Astrocyte (in vitro differentiated cells and primary cell): ENCODE measurements around the gene AMMECR1. TPM values are rescaled to one million over a fixed set of nuclear protein-coding genes. Genes with fewer than 3 reads are reported as not detected.

Experiments
- DNase-seq: peaks from one replicate; pipeline ENCODE4 v3.0.0-alpha.2; 2010; ENCODE audit warnings: low read depth
- FAIRE-seq: peaks from 2 replicates; lab custom pipeline; 2011; peaks lifted over from hg19 to GRCh38; lab: Jason Lieb, UNC
- H2AFZ ChIP-seq: 2 replicates; pipeline ENCODE4 v1.6.0; 2012; ENCODE audit warnings: low read depth, low read length, inconsistent platforms
- H3K27ac ChIP-seq: 2 replicates; pipeline ENCODE4 v1.5.1; 2011; ENCODE audit warnings: low read depth, low read length, inconsistent platforms
- H3K27me3 ChIP-seq: 2 replicates; pipeline ENCODE4 v1.6.0; 2011; ENCODE audit warnings: low read length, inconsistent platforms; ENCODE audit not compliant: insufficient read depth
- H3K36me3 ChIP-seq: 2 replicates; pipeline ENCODE4 v1.5.1; 2011; ENCODE audit warnings: low read length, inconsistent platforms; ENCODE audit not compliant: insufficient read depth
- H3K4me1 ChIP-seq: 2 replicates; pipeline ENCODE4 v1.5.1; 2011; ENCODE audit warnings: low read length, inconsistent platforms; ENCODE audit not compliant: insufficient read depth
- H3K4me2 ChIP-seq: 2 replicates; pipeline ENCODE4 v1.6.0; 2012; ENCODE audit warnings: low read length, inconsistent platforms
- H3K4me3 ChIP-seq: 2 replicates; pipeline ENCODE4 v1.5.1; 2011; ENCODE audit warnings: low read depth, mild to moderate bottlenecking, low read length, inconsistent platforms; ENCODE audit not compliant: insufficient read depth
- H3K79me2 ChIP-seq: 2 replicates; pipeline ENCODE4 v1.6.0; 2012; ENCODE audit warnings: mild to moderate bottlenecking, low read length, inconsistent platforms; ENCODE audit not compliant: insufficient read depth
- H3K9ac ChIP-seq: 2 replicates; pipeline ENCODE4 v1.6.0; 2012; ENCODE audit warnings: mild to moderate bottlenecking, low read length, inconsistent platforms
- H3K9me3 ChIP-seq: 2 replicates; pipeline ENCODE4 v1.5.1; 2012; ENCODE audit warnings: low read depth, mild to moderate bottlenecking, low read length, inconsistent platforms; ENCODE audit not compliant: insufficient read depth
- H4K20me1 ChIP-seq: 2 replicates; pipeline ENCODE4 v1.6.0; 2012; ENCODE audit warnings: low read length, inconsistent platforms; ENCODE audit not compliant: insufficient read depth
- H3K27ac Mint-ChIP-seq: one replicate; pipeline ENCODE4 v1.8.0; 2021; ENCODE audit warnings: mild to moderate bottlenecking, mixed read lengths; ENCODE audit not compliant: unreplicated experiment
- H3K27me3 Mint-ChIP-seq: one replicate; pipeline ENCODE4 v1.8.0; 2021; ENCODE audit warnings: low read depth, mixed read lengths; ENCODE audit not compliant: unreplicated experiment
- H3K36me3 Mint-ChIP-seq: one replicate; pipeline ENCODE4 v1.8.0; 2021; ENCODE audit warnings: low read depth, mixed read lengths; ENCODE audit not compliant: unreplicated experiment
- H3K4me1 Mint-ChIP-seq: one replicate; pipeline ENCODE4 v1.8.0; 2021; ENCODE audit warnings: low read depth, mixed read lengths; ENCODE audit not compliant: unreplicated experiment
- H3K4me3 Mint-ChIP-seq: one replicate; pipeline ENCODE4 v1.8.0; 2021; ENCODE audit warnings: mild to moderate bottlenecking, moderate library complexity, mixed read lengths; ENCODE audit not compliant: unreplicated experiment
- H3K9me3 Mint-ChIP-seq: one replicate; pipeline ENCODE4 v1.8.0; 2021; ENCODE audit warnings: mild to moderate bottlenecking, mixed read lengths; ENCODE audit not compliant: unreplicated experiment
- EZH2 ChIP-seq: IDR thresholded peaks from 2 replicates; pipeline ENCODE4 v1.6.1; 2012; ENCODE audit warnings: mild to moderate bottlenecking, low read length, inconsistent platforms; ENCODE audit not compliant: insufficient read depth
- total RNA-seq: library from RNA; stranded (reverse); gene quantifications from 2 replicates; pipeline ENCODE4 v1.2.1, GENCODE V29; 2021
- TF ChIP-seq, protein P1 (sequence below): IDR thresholded peaks from 2 replicates; pipeline ENCODE4 v1.5.1; 2011; ENCODE audit warnings: low read depth, mild to moderate bottlenecking, inconsistent platforms, low read length, moderate library complexity; ENCODE audit not compliant: insufficient read depth

AMMECR1 gene
- total RNA-seq, 1 donor from 2014 or later, result 16.0 TPM

- Histone ChIP-seq H3K4me1 (no peaks in the 10 kb centered on the region), H3K36me3 (no peaks in the 10 kb centered on the region), H3K9ac (no peak overlapping the region), H2AFZ (no peak overlapping the region), H4K20me1 (no peaks in the 10 kb centered on the region), H3K4me3 (no peak overlapping the region), H3K4me2 (no peak overlapping the region), H3K79me2 (no peaks in the 10 kb centered on the region), H3K27ac (no peak overlapping the region), H3K9me3 (no peaks in the 10 kb centered on the region), H3K27me3 (no peaks in the 10 kb centered on the region)
- Mint-ChIP-seq H3K9me3 (no peaks in the 10 kb centered on the region), H3K27me3 (no peaks in the 10 kb centered on the region), H3K27ac (no peak overlapping the region), H3K36me3 (peaks cover under 1% of the 10 kb centered on the region), H3K4me1 (no peaks in the 10 kb centered on the region), H3K4me3 (no peak overlapping the region)
- DNase-seq, result no peak
- peak; percentile 65 for FAIRE-seq
- no peak for TF ChIP-seq EZH2
- TF ChIP-seq, protein P1, sequence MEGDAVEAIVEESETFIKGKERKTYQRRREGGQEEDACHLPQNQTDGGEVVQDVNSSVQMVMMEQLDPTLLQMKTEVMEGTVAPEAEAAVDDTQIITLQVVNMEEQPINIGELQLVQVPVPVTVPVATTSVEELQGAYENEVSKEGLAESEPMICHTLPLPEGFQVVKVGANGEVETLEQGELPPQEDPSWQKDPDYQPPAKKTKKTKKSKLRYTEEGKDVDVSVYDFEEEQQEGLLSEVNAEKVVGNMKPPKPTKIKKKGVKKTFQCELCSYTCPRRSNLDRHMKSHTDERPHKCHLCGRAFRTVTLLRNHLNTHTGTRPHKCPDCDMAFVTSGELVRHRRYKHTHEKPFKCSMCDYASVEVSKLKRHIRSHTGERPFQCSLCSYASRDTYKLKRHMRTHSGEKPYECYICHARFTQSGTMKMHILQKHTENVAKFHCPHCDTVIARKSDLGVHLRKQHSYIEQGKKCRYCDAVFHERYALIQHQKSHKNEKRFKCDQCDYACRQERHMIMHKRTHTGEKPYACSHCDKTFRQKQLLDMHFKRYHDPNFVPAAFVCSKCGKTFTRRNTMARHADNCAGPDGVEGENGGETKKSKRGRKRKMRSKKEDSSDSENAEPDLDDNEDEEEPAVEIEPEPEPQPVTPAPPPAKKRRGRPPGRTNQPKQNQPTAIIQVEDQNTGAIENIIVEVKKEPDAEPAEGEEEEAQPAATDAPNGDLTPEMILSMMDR, result no peak
Measured at GRCh38 chrX:110153244-110153643, 164.6 kb downstream of the AMMECR1 start.

- H2AFZ ChIP-seq, result no peak overlapping the region
- H3K27me3 ChIP-seq, result no peaks in the 10 kb centered on the region
- no peak overlapping the region for H3K27ac ChIP-seq
- no peaks in the 10 kb centered on the region for H3K9me3 Mint-ChIP-seq
- H3K4me3 Mint-ChIP-seq, result no peak overlapping the region
- no peaks in the 10 kb centered on the region for H3K79me2 ChIP-seq
- DNase-seq (no peak), FAIRE-seq (peak; percentile 99)
- no peak overlapping the region for H3K27ac Mint-ChIP-seq
- no peak overlapping the region for H3K4me2 ChIP-seq
- no peak for TF ChIP-seq EZH2
- TF ChIP-seq, protein P1, result peak; percentile 54
- H3K27me3 Mint-ChIP-seq, result no peaks in the 10 kb centered on the region
- no peaks in the 10 kb centered on the region for H3K4me1 ChIP-seq
- no peaks in the 10 kb centered on the region for H3K36me3 ChIP-seq
- no peaks in the 10 kb centered on the region for H3K4me1 Mint-ChIP-seq
- no peak overlapping the region for H3K4me3 ChIP-seq
- H4K20me1 ChIP-seq, result no peaks in the 10 kb centered on the region
- H3K36me3 Mint-ChIP-seq, result peaks cover 2% of the 10 kb centered on the region
- H3K9ac ChIP-seq, result no peak overlapping the region
- no peaks in the 10 kb centered on the region for H3K9me3 ChIP-seq
Measured at GRCh38 chrX:110146521-110146920, 171.4 kb downstream of the AMMECR1 start.

- H3K27ac Mint-ChIP-seq, result no peak overlapping the region
- no peaks in the 10 kb centered on the region for H3K27me3 ChIP-seq
- no peaks in the 10 kb centered on the region for H3K79me2 ChIP-seq
- no peak overlapping the region for H3K9ac ChIP-seq
- H3K4me3 ChIP-seq, result no peak overlapping the region
- no peaks in the 10 kb centered on the region for H4K20me1 ChIP-seq
- H3K27ac ChIP-seq, result no peak overlapping the region
- DNase-seq (no peak), FAIRE-seq (peak; percentile 99)
- no peaks in the 10 kb centered on the region for H3K4me1 Mint-ChIP-seq
- TF ChIP-seq, protein P1, result peak; percentile 61
- no peak for TF ChIP-seq EZH2
- H3K4me3 Mint-ChIP-seq, result no peak overlapping the region
- H3K4me1 ChIP-seq, result no peaks in the 10 kb centered on the region
- H3K36me3 Mint-ChIP-seq, result peaks cover 2% of the 10 kb centered on the region
- H3K36me3 ChIP-seq, result no peaks in the 10 kb centered on the region
- H3K4me2 ChIP-seq, result no peak overlapping the region
- no peaks in the 10 kb centered on the region for H3K9me3 ChIP-seq
- no peaks in the 10 kb centered on the region for H3K27me3 Mint-ChIP-seq
- no peaks in the 10 kb centered on the region for H3K9me3 Mint-ChIP-seq
- no peak overlapping the region for H2AFZ ChIP-seq
Measured at GRCh38 chrX:110145854-110146253, 172.0 kb downstream of the AMMECR1 start.
